HepG2 (cell line): ENCODE results near the gene MC1R.

Source experiments
- CHD4 ChIP-seq: fragments of 200-600 bp; sonication (generic); IDR thresholded peaks from 2 replicates; pipeline ENCODE4 v1.7.0; 2017; ENCODE audit warnings: mild to moderate bottlenecking, low read length, borderline replicate concordance
- REL ChIP-seq: sonication (generic); formaldehyde crosslinking; conservative IDR thresholded peaks from 2 replicates; pipeline ENCODE4 v1.8.0; 2022; ENCODE audit warnings: mild to moderate bottlenecking, missing genetic modification reagents, moderate library complexity
- RFX5 ChIP-seq: IDR thresholded peaks from 2 replicates; pipeline ENCODE4 v1.6.1; 2011; ENCODE audit warnings: low read depth, low read length, improper control_type of control experiment
- ZKSCAN1 ChIP-seq: fragments of 150-350 bp; IDR thresholded peaks from 2 replicates; pipeline ENCODE4 v1.6.1; 2014; ENCODE audit warnings: low read length
- ZNF644 ChIP-seq: IDR thresholded peaks from 2 replicates; pipeline ENCODE4 v1.6.1; 2016; ENCODE audit warnings: low read depth
- TF ChIP-seq, protein P1 (sequence below): sonication (generic); formaldehyde crosslinking; IDR thresholded peaks from 2 replicates; pipeline ENCODE4 v1.8.0; 2022; ENCODE audit warnings: mild to moderate bottlenecking, missing genetic modification reagents; ENCODE audit not compliant: insufficient replicate concordance

DNA sequence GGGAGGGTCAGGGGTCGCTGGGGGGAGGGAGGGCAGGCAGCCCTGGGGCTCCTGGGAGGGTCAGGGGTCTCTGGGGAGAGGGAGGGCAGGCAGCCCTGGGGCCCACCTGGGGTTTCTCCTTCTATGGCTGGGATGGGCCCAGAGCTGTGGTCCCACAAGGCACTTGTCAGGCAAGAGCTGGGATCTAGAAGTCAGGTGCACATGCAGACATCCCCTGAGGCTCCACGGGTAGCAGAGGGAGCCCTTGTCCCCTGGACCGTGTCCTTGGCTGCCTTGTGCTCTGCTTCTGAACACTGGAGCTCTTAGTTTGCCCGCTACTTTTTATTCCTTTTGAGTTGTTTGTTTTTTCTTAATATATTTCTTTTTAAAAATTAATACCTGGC, 6.3 kb downstream of the MC1R start:
- no peak for TF ChIP-seq RFX5
- TF ChIP-seq, protein P1, sequence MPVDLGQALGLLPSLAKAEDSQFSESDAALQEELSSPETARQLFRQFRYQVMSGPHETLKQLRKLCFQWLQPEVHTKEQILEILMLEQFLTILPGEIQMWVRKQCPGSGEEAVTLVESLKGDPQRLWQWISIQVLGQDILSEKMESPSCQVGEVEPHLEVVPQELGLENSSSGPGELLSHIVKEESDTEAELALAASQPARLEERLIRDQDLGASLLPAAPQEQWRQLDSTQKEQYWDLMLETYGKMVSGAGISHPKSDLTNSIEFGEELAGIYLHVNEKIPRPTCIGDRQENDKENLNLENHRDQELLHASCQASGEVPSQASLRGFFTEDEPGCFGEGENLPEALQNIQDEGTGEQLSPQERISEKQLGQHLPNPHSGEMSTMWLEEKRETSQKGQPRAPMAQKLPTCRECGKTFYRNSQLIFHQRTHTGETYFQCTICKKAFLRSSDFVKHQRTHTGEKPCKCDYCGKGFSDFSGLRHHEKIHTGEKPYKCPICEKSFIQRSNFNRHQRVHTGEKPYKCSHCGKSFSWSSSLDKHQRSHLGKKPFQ (CRISPR knock-in tag): no peak
- TF ChIP-seq ZNF644: no peak
- no peak for TF ChIP-seq CHD4
- no peak for TF ChIP-seq REL (CRISPR knock-in tag)
- no peak for TF ChIP-seq ZKSCAN1
